HEK293 (cell line): ENCODE measurements around the gene VPS13D.

Experiments used
- AEBP2 ChIP-seq: fragments of 450-650 bp; formaldehyde crosslinking; IDR thresholded peaks from 2 replicates; pipeline ENCODE4 v1.5.1; 2016; ENCODE audit warnings: missing biosample characterization, missing genetic modification characterization, borderline replicate concordance
- GLIS1 ChIP-seq: fragments of 450-650 bp; formaldehyde crosslinking; IDR thresholded peaks from 2 replicates; pipeline ENCODE4 v1.5.1; 2016; ENCODE audit warnings: missing biosample characterization, missing genetic modification characterization
- HOXA7 ChIP-seq: sonication (generic); formaldehyde crosslinking; IDR thresholded peaks from 2 replicates; pipeline ENCODE4 v1.8.1; 2022; ENCODE audit warnings: missing genetic modification reagents, borderline replicate concordance
- OSR2 ChIP-seq: fragments of 450-650 bp; formaldehyde crosslinking; IDR thresholded peaks from 2 replicates; pipeline ENCODE4 v1.5.1; 2016; ENCODE audit warnings: missing biosample characterization, missing genetic modification characterization
- REST ChIP-seq: fragments of 450-650 bp; formaldehyde crosslinking; IDR thresholded peaks from 2 replicates; pipeline ENCODE4 v1.5.1; 2016; ENCODE audit warnings: missing biosample characterization, missing genetic modification characterization
- SALL2 ChIP-seq: fragments of 450-650 bp; formaldehyde crosslinking; IDR thresholded peaks from 2 replicates; pipeline ENCODE4 v1.5.0; 2017; ENCODE audit warnings: missing biosample characterization, mild to moderate bottlenecking, missing genetic modification characterization, borderline replicate concordance
- YY2 ChIP-seq: fragments of 450-650 bp; formaldehyde crosslinking; IDR thresholded peaks from 2 replicates; pipeline ENCODE4 v1.5.1; 2016; ENCODE audit warnings: missing biosample characterization, missing genetic modification characterization
- ZBTB26 ChIP-seq: fragments of 450-650 bp; formaldehyde crosslinking; optimal IDR thresholded peaks from 2 replicates; pipeline ENCODE3; 2016; ENCODE audit warnings: missing biosample characterization, mild to moderate bottlenecking, missing genetic modification characterization
- ZFP3 ChIP-seq: fragments of 450-650 bp; formaldehyde crosslinking; IDR thresholded peaks from 2 replicates; pipeline ENCODE4 v1.5.1; 2016; ENCODE audit warnings: low read depth, missing biosample characterization, missing genetic modification characterization
- ZFP41 ChIP-seq: fragments of 450-650 bp; formaldehyde crosslinking; IDR thresholded peaks from 2 replicates; pipeline ENCODE4 v1.5.1; 2016; ENCODE audit warnings: missing biosample characterization, missing genetic modification characterization, borderline replicate concordance
- ZNF112 ChIP-seq: fragments of 450-650 bp; formaldehyde crosslinking; IDR thresholded peaks from 2 replicates; pipeline ENCODE4 v1.5.0; 2017; ENCODE audit warnings: missing biosample characterization, missing genetic modification characterization
- ZNF148 ChIP-seq: fragments of 450-650 bp; formaldehyde crosslinking; IDR thresholded peaks from 2 replicates; pipeline ENCODE4 v1.5.0; 2017; ENCODE audit warnings: missing biosample characterization, missing genetic modification characterization, borderline replicate concordance
- ZNF16 ChIP-seq: fragments of 450-650 bp; formaldehyde crosslinking; IDR thresholded peaks from 2 replicates; pipeline ENCODE4 v1.5.1; 2016; ENCODE audit warnings: low read depth, missing biosample characterization, missing genetic modification characterization
- ZNF174 ChIP-seq: fragments of 450-650 bp; formaldehyde crosslinking; IDR thresholded peaks from 2 replicates; pipeline ENCODE4 v1.5.0; 2017; ENCODE audit warnings: missing biosample characterization, mild to moderate bottlenecking, missing genetic modification characterization
- ZNF239 ChIP-seq: fragments of 450-650 bp; formaldehyde crosslinking; IDR thresholded peaks from 2 replicates; pipeline ENCODE4 v1.5.1; 2016; ENCODE audit warnings: missing biosample characterization, missing genetic modification characterization
- ZNF248 ChIP-seq: fragments of 450-650 bp; formaldehyde crosslinking; IDR thresholded peaks from 2 replicates; pipeline ENCODE4 v1.5.1; 2017; ENCODE audit warnings: missing biosample characterization, missing genetic modification characterization
- ZNF324 ChIP-seq: fragments of 450-650 bp; formaldehyde crosslinking; IDR thresholded peaks from 2 replicates; pipeline ENCODE4 v1.5.1; 2016; ENCODE audit warnings: missing biosample characterization, missing genetic modification characterization
- ZNF37A ChIP-seq: fragments of 450-650 bp; IDR thresholded peaks from 2 replicates; pipeline ENCODE4 v1.5.1; 2018; ENCODE audit warnings: missing biosample characterization, missing genetic modification characterization
- ZNF423 ChIP-seq: fragments of 450-650 bp; formaldehyde crosslinking; IDR thresholded peaks from 2 replicates; pipeline ENCODE4 v1.5.1; 2016; ENCODE audit warnings: missing biosample characterization, missing genetic modification characterization
- ZNF449 ChIP-seq: fragments of 450-650 bp; formaldehyde crosslinking; IDR thresholded peaks from 2 replicates; pipeline ENCODE4 v1.5.1; 2017; ENCODE audit warnings: missing biosample characterization, mild to moderate bottlenecking, missing genetic modification characterization, moderate library complexity
- ZNF510 ChIP-seq: fragments of 450-650 bp; formaldehyde crosslinking; IDR thresholded peaks from 2 replicates; pipeline ENCODE4 v1.5.1; 2018; ENCODE audit warnings: mild to moderate bottlenecking, missing genetic modification characterization, missing biosample characterization; ENCODE audit not compliant: insufficient replicate concordance
- ZNF561 ChIP-seq: fragments of 450-650 bp; IDR thresholded peaks from 2 replicates; pipeline ENCODE4 v1.5.1; 2018; ENCODE audit warnings: missing biosample characterization, missing genetic modification characterization, borderline replicate concordance
- ZNF626 ChIP-seq: fragments of 450-650 bp; sonication (Bioruptor Pico); formaldehyde crosslinking; IDR thresholded peaks from 2 replicates; pipeline ENCODE4 v1.5.1; 2018; ENCODE audit warnings: missing biosample characterization, missing genetic modification characterization, inconsistent platforms
- ZNF645 ChIP-seq: fragments of 450-650 bp; formaldehyde crosslinking; IDR thresholded peaks from 2 replicates; pipeline ENCODE4; 2016; ENCODE audit warnings: missing biosample characterization, missing genetic modification characterization
- ZNF670 ChIP-seq: fragments of 450-650 bp; formaldehyde crosslinking; IDR thresholded peaks from 2 replicates; pipeline ENCODE4 v1.5.1; 2016; ENCODE audit warnings: missing biosample characterization, missing genetic modification characterization, low read depth
- ZNF76 ChIP-seq: fragments of 450-650 bp; formaldehyde crosslinking; IDR thresholded peaks from 2 replicates; pipeline ENCODE4; 2016; ENCODE audit warnings: low read depth, missing biosample characterization, missing genetic modification characterization, borderline replicate concordance
- ZNF776 ChIP-seq: fragments of 450-650 bp; formaldehyde crosslinking; IDR thresholded peaks from 2 replicates; pipeline ENCODE4 v1.5.0; 2017; ENCODE audit warnings: missing biosample characterization, missing genetic modification characterization, borderline replicate concordance
- ZSCAN18 ChIP-seq: fragments of 450-650 bp; formaldehyde crosslinking; IDR thresholded peaks from 2 replicates; pipeline ENCODE4 v1.5.1; 2016; ENCODE audit warnings: missing biosample characterization, missing genetic modification characterization

The VPS13D gene

GRCh38 chr1:12434174-12434573 lies 204.3 kb downstream of the VPS13D start (continued):
- TF ChIP-seq ZBTB26 (tag by site-specific recombination), result no peak
- no peak for TF ChIP-seq GLIS1 (tag by site-specific recombination)
- TF ChIP-seq ZNF239 (tag by site-specific recombination), result no peak
- no peak for TF ChIP-seq HOXA7
- TF ChIP-seq ZNF174 (tag by site-specific recombination), result no peak
- TF ChIP-seq ZNF645 (tag by site-specific recombination), result no peak
- peak; percentile 41; the same call in 1 of the 2 replicates for TF ChIP-seq ZNF423
- no peak for TF ChIP-seq ZNF37A (tag by site-specific recombination)
- TF ChIP-seq ZNF248 (tag by site-specific recombination), result no peak
- TF ChIP-seq YY2 (tag by site-specific recombination), result no peak
- no peak for TF ChIP-seq ZNF626
- no peak for TF ChIP-seq AEBP2 (tag by site-specific recombination)
- no peak for TF ChIP-seq REST (tag by site-specific recombination)
- no peak for TF ChIP-seq ZFP3 (tag by site-specific recombination)
- TF ChIP-seq ZNF112 (tag by site-specific recombination), result no peak
- no peak for TF ChIP-seq ZSCAN18 (tag by site-specific recombination)
- TF ChIP-seq ZNF148 (tag by site-specific recombination), result no peak
- no peak for TF ChIP-seq ZNF449
- TF ChIP-seq OSR2, result peak; percentile 89
- TF ChIP-seq ZNF776 (tag by site-specific recombination), result no peak
- 0 out of 2 replicates have a peak, but pooled peaks have one; percentile 18 for TF ChIP-seq ZNF561 (tag by site-specific recombination)
- TF ChIP-seq ZNF16 (tag by site-specific recombination), result no peak
- no peak for TF ChIP-seq ZNF324 (tag by site-specific recombination)
- TF ChIP-seq ZNF76 (tag by site-specific recombination), result no peak
- TF ChIP-seq ZFP41 (tag by site-specific recombination), result no peak
- TF ChIP-seq SALL2 (tag by site-specific recombination), result no peak
- no peak for TF ChIP-seq ZNF670 (tag by site-specific recombination)
- TF ChIP-seq ZNF510 (tag by site-specific recombination), result no peak
